ENCODE results near the gene NTPCR. TPM values are rescaled to one million over a fixed set of nuclear protein-coding genes. Genes with fewer than 3 reads are reported as not detected.

Gene NTPCR
- total RNA-seq, 3 donors from 2014 or later: 36.5 to 49.9 (median 46.4) TPM

DNA sequence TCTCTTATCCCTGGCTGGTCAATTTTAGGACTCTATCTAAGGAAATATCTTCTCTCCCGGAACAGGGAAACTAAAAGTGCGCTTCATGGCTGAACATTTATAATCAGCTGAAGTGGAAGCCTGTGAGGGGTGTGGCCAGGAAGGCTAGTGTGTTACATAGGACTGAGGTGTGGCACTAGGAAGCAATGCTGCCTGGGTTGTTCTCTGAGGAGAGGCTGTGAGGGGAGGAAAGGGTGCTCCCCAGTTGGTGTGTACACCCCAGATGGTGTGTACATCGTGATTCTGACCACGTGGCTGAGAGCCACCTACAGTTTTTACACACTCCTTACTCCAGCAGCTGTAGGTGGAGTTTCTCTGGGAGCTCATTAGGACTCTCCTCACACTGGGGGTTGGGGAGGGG, 16.3 kb downstream of the NTPCR start:
- TF ChIP-seq, protein P1, sequence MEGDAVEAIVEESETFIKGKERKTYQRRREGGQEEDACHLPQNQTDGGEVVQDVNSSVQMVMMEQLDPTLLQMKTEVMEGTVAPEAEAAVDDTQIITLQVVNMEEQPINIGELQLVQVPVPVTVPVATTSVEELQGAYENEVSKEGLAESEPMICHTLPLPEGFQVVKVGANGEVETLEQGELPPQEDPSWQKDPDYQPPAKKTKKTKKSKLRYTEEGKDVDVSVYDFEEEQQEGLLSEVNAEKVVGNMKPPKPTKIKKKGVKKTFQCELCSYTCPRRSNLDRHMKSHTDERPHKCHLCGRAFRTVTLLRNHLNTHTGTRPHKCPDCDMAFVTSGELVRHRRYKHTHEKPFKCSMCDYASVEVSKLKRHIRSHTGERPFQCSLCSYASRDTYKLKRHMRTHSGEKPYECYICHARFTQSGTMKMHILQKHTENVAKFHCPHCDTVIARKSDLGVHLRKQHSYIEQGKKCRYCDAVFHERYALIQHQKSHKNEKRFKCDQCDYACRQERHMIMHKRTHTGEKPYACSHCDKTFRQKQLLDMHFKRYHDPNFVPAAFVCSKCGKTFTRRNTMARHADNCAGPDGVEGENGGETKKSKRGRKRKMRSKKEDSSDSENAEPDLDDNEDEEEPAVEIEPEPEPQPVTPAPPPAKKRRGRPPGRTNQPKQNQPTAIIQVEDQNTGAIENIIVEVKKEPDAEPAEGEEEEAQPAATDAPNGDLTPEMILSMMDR (IDR thresholded peaks at IDR 0.05): no peak
- intact Hi-C loops (cut with DNase I, micrococcal nuclease): no loop called here
- peak; percentile 100 for ATAC-seq
- Histone ChIP-seq H3K4me1 (ENCODE audit: low read depth) (peaks cover 8% of the 10 kb centered on the region), H3K4me3 (peak overlapping the region; percentile 7), H3K36me3 (ENCODE audit: low read depth) (no peaks in the 10 kb centered on the region), H3K9me3 (no peaks in the 10 kb centered on the region)
- peak in 2 of 3 donors; percentile 72 to 85 for DNase-seq

DNA sequence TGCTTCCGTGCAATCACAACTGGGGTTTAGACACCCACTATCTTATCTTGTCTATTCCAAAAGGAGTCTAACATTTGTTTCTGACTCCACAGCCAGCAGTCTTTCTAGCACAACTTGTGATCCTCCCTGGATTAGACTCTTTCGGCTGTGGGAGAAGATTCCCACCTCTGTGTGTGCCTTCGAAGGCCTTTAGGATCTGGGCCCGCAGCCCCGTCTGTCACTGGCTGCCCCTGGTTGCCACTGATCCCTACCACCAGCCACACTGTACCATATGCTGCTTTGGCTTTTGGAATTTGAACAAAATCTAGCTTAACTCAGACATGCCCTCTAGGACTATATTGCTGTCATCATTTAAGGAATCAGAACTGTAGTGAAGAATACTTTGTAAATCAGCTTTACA, 18.0 kb downstream of the NTPCR start:
- peaks cover 7% of the 10 kb centered on the region for H3K36me3 ChIP-seq (ENCODE audit: low read depth)
- DNase-seq (no peak), ATAC-seq (no peak)
- no peak overlapping the region for H3K4me3 ChIP-seq
- H3K9me3 ChIP-seq: peaks cover 3% of the 10 kb centered on the region
- intact Hi-C loops (cut with DNase I, micrococcal nuclease): no loop called here
- H3K4me1 ChIP-seq (ENCODE audit: low read depth): peaks cover 8% of the 10 kb centered on the region
- TF ChIP-seq, protein P1 (IDR thresholded peaks at IDR 0.05): no peak

DNA sequence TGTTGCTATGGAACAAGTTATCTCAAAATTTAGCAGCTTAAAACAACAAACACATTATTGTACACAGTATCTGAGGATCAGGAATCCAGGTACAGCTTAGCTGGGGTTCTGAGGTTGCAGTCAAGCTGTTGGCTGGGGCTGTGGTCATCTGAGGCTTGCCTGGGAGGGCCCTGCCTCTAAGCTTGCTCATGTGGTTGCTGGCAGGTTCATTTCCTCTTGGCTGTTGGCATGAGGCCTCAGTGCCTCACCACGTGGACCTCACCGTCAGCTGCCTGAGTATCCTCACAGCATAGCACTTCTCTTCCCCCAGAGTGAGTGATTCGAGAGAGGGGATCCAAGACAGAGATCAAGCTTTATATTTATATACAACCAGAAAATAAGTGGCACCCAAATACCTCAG, 18.6 kb downstream of the NTPCR start:
- peak; percentile 22 for ATAC-seq
- intact Hi-C loops (cut with DNase I, micrococcal nuclease): no loop called here
- Histone ChIP-seq H3K4me1 (ENCODE audit: low read depth) (peaks cover 8% of the 10 kb centered on the region), H3K9me3 (peaks cover 9% of the 10 kb centered on the region), H3K36me3 (ENCODE audit: low read depth) (peaks cover 7% of the 10 kb centered on the region), H3K4me3 (no peak overlapping the region)
- DNase-seq: peak in 1 of 3 donors; percentile 40
- TF ChIP-seq, protein P1 (IDR thresholded peaks at IDR 0.05): no peak

DNA sequence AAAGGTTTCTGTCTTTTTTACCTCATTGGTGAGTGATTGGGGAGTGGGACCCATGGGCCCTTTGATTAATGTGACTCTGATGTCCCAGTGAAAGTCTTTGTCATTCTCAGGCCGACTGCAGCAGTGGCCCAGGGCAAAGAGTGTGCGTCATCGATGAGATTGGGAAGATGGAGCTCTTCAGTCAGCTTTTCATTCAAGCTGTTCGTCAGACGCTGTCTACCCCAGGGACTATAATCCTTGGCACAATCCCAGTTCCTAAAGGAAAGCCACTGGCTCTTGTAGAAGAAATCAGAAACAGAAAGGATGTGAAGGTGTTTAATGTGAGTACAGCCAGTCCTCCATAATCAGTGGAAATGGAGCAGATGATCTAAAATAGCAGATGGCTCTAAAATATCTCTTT, 19.4 kb downstream of the NTPCR start:
- Histone ChIP-seq H3K9me3 (peaks cover 9% of the 10 kb centered on the region), H3K4me3 (no peak overlapping the region), H3K4me1 (ENCODE audit: low read depth) (peaks cover 8% of the 10 kb centered on the region), H3K36me3 (ENCODE audit: low read depth) (peaks cover 7% of the 10 kb centered on the region)
- intact Hi-C loops (cut with DNase I, micrococcal nuclease): no loop called here
- no peak for ATAC-seq
- TF ChIP-seq, protein P1 (IDR thresholded peaks at IDR 0.05): no peak
- no peak for DNase-seq

DNA sequence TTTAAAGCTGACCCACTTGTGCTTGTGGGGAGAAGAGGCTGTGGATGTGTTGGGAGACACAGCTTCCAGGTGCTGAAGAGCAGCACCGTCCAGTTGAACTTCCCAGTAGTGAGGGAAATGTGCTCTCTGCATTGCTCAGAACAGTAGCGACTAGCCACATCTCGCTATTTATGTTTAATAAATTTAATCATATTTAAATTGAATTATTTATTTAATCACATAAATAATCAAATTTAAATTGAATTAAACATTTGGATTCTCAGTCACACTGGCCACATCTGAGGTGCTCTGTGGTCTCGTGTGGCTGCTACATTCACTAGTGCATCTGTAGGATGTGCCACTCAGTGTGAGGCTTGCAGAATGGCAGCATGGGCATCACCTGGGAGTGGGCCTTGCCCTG, 20.1 kb downstream of the NTPCR start:
- ATAC-seq (no peak), DNase-seq (no peak)
- TF ChIP-seq, protein P1 (IDR thresholded peaks at IDR 0.05): no peak
- Histone ChIP-seq H3K4me3 (no peak overlapping the region), H3K36me3 (ENCODE audit: low read depth) (peaks cover 7% of the 10 kb centered on the region), H3K9me3 (peaks cover 9% of the 10 kb centered on the region), H3K4me1 (ENCODE audit: low read depth) (peaks cover 8% of the 10 kb centered on the region)
- intact Hi-C loops (cut with DNase I, micrococcal nuclease): no loop called here

Measured in mucosa of descending colon (tissue), 3 donors.